Peyer's patch (tissue), 4 donors: ENCODE results near the gene AFTPH. TPM values are rescaled to one million over a fixed set of nuclear protein-coding genes. Genes with fewer than 3 reads are reported as not detected.

ENCODE experiments used
- DNase-seq, 3 donors: peaks; one replicate each; pipeline ENCODE4 v3.0.0-alpha.2; 2017 to 2019
- H3K27ac ChIP-seq, 4 donors: fragments of 200-600 bp; sonication (generic); one replicate each; pipeline ENCODE4 v1.5.1; 2016 to 2019
- H3K27me3 ChIP-seq, 2 donors: fragments of 200-600 bp; sonication (generic); one replicate each; pipeline ENCODE4 v1.5.1; 2019
- H3K36me3 ChIP-seq, 3 donors: fragments of 200-600 bp; sonication (generic); one replicate each; pipeline ENCODE4 v1.5.1; 2016 to 2019
- H3K4me1 ChIP-seq, 4 donors: fragments of 200-600 bp; sonication (generic); one replicate each; pipeline ENCODE4 v1.5.1; 2016 to 2019
- H3K4me3 ChIP-seq, 4 donors: fragments of 200-600 bp; sonication (generic); 1 replicate in 3 of 4; 2 replicates in 1 of 4; pipeline ENCODE4 v1.5.1; 2016 to 2019; ENCODE audit warnings: mild to moderate bottlenecking in 1 of 4
- H3K9me3 ChIP-seq, 4 donors: fragments of 200-600 bp; sonication (generic); one replicate each; pipeline ENCODE4 v1.5.1; 2016 to 2019; ENCODE audit warnings: mild to moderate bottlenecking in 1 of 4
- CTCF ChIP-seq, 6 experiments: fragments of 450-650 bp in 4 of 6; fragments of 200-600 bp in 2 of 6; sonication (generic) in 1 of 6; IDR thresholded peaks; one replicate each; pipeline ENCODE4 v1.5.1; 2017 to 2019; ENCODE audit warnings: antibody characterized with exemption in 6 of 6, mild to moderate bottlenecking in 3 of 6, moderate library complexity in 1 of 6
- POLR2A ChIP-seq, 2 donors: fragments of 450-650 bp; IDR thresholded peaks; one replicate each; pipeline ENCODE4 v1.5.1; 2017; ENCODE audit warnings: antibody characterized with exemption in 2 of 2, mild to moderate bottlenecking in 2 of 2, moderate library complexity in 2 of 2
- small RNA-seq, 2 donors: library from RNA; depleted of rRNA; stranded (forward); fragments of <200 nt; gene quantifications; one replicate each; pipeline ENCODE3, GENCODE V24; 2016
- total RNA-seq, 4 donors: library from RNA; depleted of rRNA; stranded (reverse); fragments of >200 nt; gene quantifications; one replicate each; pipeline ENCODE4 v1.1.0, GENCODE V29; 2016

Gene AFTPH
- total RNA-seq, 4 donors from 2014 or later = 41.7 to 79.0 (median 69.3) TPM

GRCh38 chr2:64641599-64641998 lies 117.5 kb downstream of the AFTPH start:
- no peak for TF ChIP-seq POLR2A (IDR thresholded peaks at IDR 0.05)
- TF ChIP-seq CTCF (IDR thresholded peaks at IDR 0.05) = no peak
- no peak for DNase-seq
- no peak overlapping the region for H3K4me3 ChIP-seq
- H3K27ac ChIP-seq = peak overlapping the region in 1 of 4 donors; percentile 15
- no peaks in the 10 kb centered on the region for H3K36me3 ChIP-seq
- H3K9me3 ChIP-seq = no peaks in the 10 kb centered on the region
- H3K4me1 ChIP-seq = peaks cover 0 to 48% (median 11%) of the 10 kb centered on the region in 4 donors
- no peaks in the 10 kb centered on the region for H3K27me3 ChIP-seq

Small RNA genes lying within 50 kb of the gene (small RNA-seq; reads per million reads assigned to genes)
- 0 reads per million in 2 donors for gene RNU6-100P

Other genes starting within 250 kb of the AFTPH start
- 10 to 100 TPM; 17.8 to 56.1 (median 31.5) TPM for gene LGALSL, start 70.2 kb upstream of the AFTPH start, total RNA-seq
- 10 to 100 TPM in 1 of 4 donors, 1 to 10 TPM in 3; 8.7 to 10.3 (median 9.8) TPM for gene SERTAD2, start 129.6 kb downstream of the AFTPH start, total RNA-seq